CD14-positive monocyte (primary cell): ENCODE data around the gene RGS3. TPM values are rescaled to one million over a fixed set of nuclear protein-coding genes. Genes with fewer than 3 reads are reported as not detected.

Experiments used
- DNase-seq, 3 donors: peaks; one replicate each; pipeline ENCODE4 v3.0.0-alpha.2; 2011 to 2022
- H2AFZ ChIP-seq: 2 replicates; pipeline ENCODE4 v1.6.0; 2012; ENCODE audit warnings: mild to moderate bottlenecking, low read depth, low read length, inconsistent platforms; ENCODE audit not compliant: insufficient read depth, poor library complexity, severe bottlenecking
- H3K27ac ChIP-seq, 2 donors: 1 replicate in 1 of 2; 2 replicates in 1 of 2; pipeline ENCODE4 v1.5.1; 2012 to 2013; ENCODE audit warnings: low read length in 2 of 2, control low read depth in 1 of 2, inconsistent platforms in 1 of 2, low read depth in 1 of 2, mild to moderate bottlenecking in 1 of 2
- H3K27me3 ChIP-seq, 2 donors: one replicate each; pipeline versions ENCODE4 v1.6.0 to v1.6.1; 2011 to 2013; ENCODE audit warnings: low read length in 2 of 2; ENCODE audit not compliant: control insufficient read depth in 2 of 2, insufficient read depth in 2 of 2
- H3K36me3 ChIP-seq, 2 donors: replicated peaks in 1 of 2; 1 replicate in 1 of 2; 2 replicates in 1 of 2; pipeline versions ENCODE4 v1.5.1 to v1.6.1; 2012 to 2013; ENCODE audit warnings: low read length in 2 of 2, control low read depth in 1 of 2, inconsistent platforms in 1 of 2, mild to moderate bottlenecking in 1 of 2; ENCODE audit not compliant: insufficient read depth in 2 of 2, control insufficient read depth in 1 of 2
- H3K4me1 ChIP-seq, 2 donors: 1 replicate in 1 of 2; 2 replicates in 1 of 2; pipeline versions ENCODE4 v1.5.1 to v1.6.1; 2012 to 2013; ENCODE audit warnings: low read length in 2 of 2, control low read depth in 1 of 2, inconsistent platforms in 1 of 2, mild to moderate bottlenecking in 1 of 2, moderate library complexity in 1 of 2; ENCODE audit not compliant: insufficient read depth in 2 of 2, control insufficient read depth in 1 of 2
- H3K4me2 ChIP-seq: replicated peaks from 2 replicates; pipeline ENCODE3; 2012; ENCODE audit warnings: low read length, moderate library complexity, mild to moderate bottlenecking; ENCODE audit not compliant: poor library complexity, severe bottlenecking; ENCODE audit errors: extremely low read depth
- H3K4me3 ChIP-seq, 3 experiments: fragments of 200-600 bp in 1 of 3; sonication (generic) in 1 of 3; replicated peaks in 1 of 3; 1 replicate in 2 of 3; 2 replicates in 1 of 3; pipeline ENCODE4 v1.5.1; 2011 to 2013; ENCODE audit warnings: low read length in 3 of 3, mild to moderate bottlenecking in 3 of 3, control low read depth in 2 of 3, low read depth in 2 of 3, inconsistent platforms in 1 of 3, moderate library complexity in 1 of 3
- H3K79me2 ChIP-seq: 2 replicates; pipeline ENCODE4 v1.6.0; 2012; ENCODE audit warnings: mild to moderate bottlenecking, control low read depth, inconsistent platforms, low read length, moderate library complexity; ENCODE audit not compliant: insufficient read depth
- H3K9ac ChIP-seq: 2 replicates; pipeline ENCODE4 v1.6.0; 2017; ENCODE audit warnings: low read length, mild to moderate bottlenecking; ENCODE audit not compliant: insufficient read depth, poor library complexity, severe bottlenecking
- H3K9me3 ChIP-seq, 2 donors: replicated peaks in 1 of 2; 1 replicate in 1 of 2; 2 replicates in 1 of 2; pipeline versions ENCODE4 v1.5.1 to v1.6.1; 2012 to 2013; ENCODE audit warnings: low read length in 2 of 2, control low read depth in 1 of 2; ENCODE audit not compliant: control insufficient read depth in 1 of 2, insufficient read depth in 1 of 2
- H4K20me1 ChIP-seq: 2 replicates; pipeline ENCODE4 v1.6.0; 2012; ENCODE audit warnings: mild to moderate bottlenecking, low read length, control low read depth, moderate library complexity; ENCODE audit not compliant: insufficient read depth
- H3K27ac Mint-ChIP-seq, 7 donors: one replicate each; pipeline ENCODE4 v1.8.0; 2020; ENCODE audit warnings: mild to moderate bottlenecking in 7 of 7, mixed read lengths in 7 of 7, moderate library complexity in 6 of 7, inconsistent platforms in 2 of 7
- H3K27me3 Mint-ChIP-seq, 3 donors: one replicate each; pipeline ENCODE4 v1.8.0; 2021 to 2022; ENCODE audit warnings: low read depth in 3 of 3, mild to moderate bottlenecking in 3 of 3, mixed read lengths in 3 of 3, moderate library complexity in 3 of 3, inconsistent platforms in 1 of 3
- H3K36me3 Mint-ChIP-seq, 2 donors: one replicate each; pipeline ENCODE4 v1.8.0; 2020; ENCODE audit warnings: mixed read lengths in 2 of 2, inconsistent platforms in 1 of 2, mild to moderate bottlenecking in 1 of 2
- H3K4me1 Mint-ChIP-seq: one replicate; pipeline ENCODE4 v1.8.0; 2020; ENCODE audit warnings: mild to moderate bottlenecking, mixed read lengths
- H3K4me3 Mint-ChIP-seq, 2 donors: one replicate each; pipeline ENCODE4 v1.8.0; 2020; ENCODE audit warnings: mild to moderate bottlenecking in 2 of 2, mixed read lengths in 2 of 2, moderate library complexity in 1 of 2
- H3K9me3 Mint-ChIP-seq, 7 donors: one replicate each; pipeline ENCODE4 v1.8.0; 2020 to 2022; ENCODE audit warnings: mixed read lengths in 7 of 7, mild to moderate bottlenecking in 6 of 7, moderate library complexity in 6 of 7, inconsistent platforms in 2 of 7
- CTCF ChIP-seq: fragments of 200-600 bp; IDR thresholded peaks from one replicate; pipeline ENCODE4 v1.8.0; 2022; ENCODE audit warnings: antibody characterized with exemption, mild to moderate bottlenecking
- WGBS: methylation state at CpG from one replicate; pipeline ENCODE4 v1.1.5; 2013; ENCODE audit warnings: missing lambda C conversion rate; ENCODE audit not compliant: insufficient coverage; 5-methylcytosine and 5-hydroxymethylcytosine counted together
- intact Hi-C, 2 donors: fragments of 100-400 bp; cut with micrococcal nuclease; formaldehyde crosslinking; loops; one replicate each; pipeline versions ENCODE4 v1.15.0 to v1.15.1; 2023
- polyA plus RNA-seq, 3 donors: library from polyadenylated mRNA; depleted of rRNA in 1 of 3; unstranded in 2 of 3; stranded (reverse) in 1 of 3; fragments of 300-500 nt in 2 of 3; fragments of >200 nt in 1 of 3; fragmentation: Illumina TruSeq in 2 of 3; gene quantifications; 1 replicate in 2 of 3; 2 replicates in 1 of 3; pipeline ENCODE4 v1.2.3, GENCODE V29; 2012 to 2021

Gene RGS3
- polyA plus RNA-seq, 3 donors, result 9.1 to 16.2 (median 15.8) TPM

GRCh38 chr9:113503613-113504211, 40.2 kb downstream of the RGS3 start:
- no peak for TF ChIP-seq CTCF
- Mint-ChIP-seq H3K27ac (no peak overlapping the region), H3K4me1 (peaks cover 10% of the 10 kb centered on the region)

GRCh38 chr9:113504725-113505590, 41.4 kb downstream of the RGS3 start:
- no peaks in the 10 kb centered on the region for H3K36me3 ChIP-seq
- peaks cover 0 to 20% of the 10 kb centered on the region in 2 donors for H3K4me1 ChIP-seq
- Mint-ChIP-seq H3K27ac (peak overlapping the region in 1 of 7 donors; percentile 23), H3K9me3 (no peaks in the 10 kb centered on the region), H3K27me3 (no peaks in the 10 kb centered on the region), H3K4me1 (peaks cover 10% of the 10 kb centered on the region), H3K4me3 (no peak overlapping the region), H3K36me3 (no peaks in the 10 kb centered on the region)
- H3K9ac ChIP-seq, result no peak overlapping the region
- no peak overlapping the region for H3K4me2 ChIP-seq
- intact Hi-C loops, result no loop called here
- no peak for DNase-seq
- TF ChIP-seq CTCF, result no peak
- no peak overlapping the region for H2AFZ ChIP-seq
- H4K20me1 ChIP-seq, result no peaks in the 10 kb centered on the region
- no peaks in the 10 kb centered on the region for H3K27me3 ChIP-seq
- no peak overlapping the region for H3K27ac ChIP-seq
- H3K4me3 ChIP-seq, result no peak overlapping the region
- no peaks in the 10 kb centered on the region for H3K79me2 ChIP-seq
- H3K9me3 ChIP-seq, result no peaks in the 10 kb centered on the region
- 98% methylated on average over 4 of the region's 9 CpGs for WGBS

More at GRCh38 chr9:113503613-113504211, 40.2 kb downstream of the RGS3 start:
- Histone ChIP-seq H3K4me1 (peaks cover 0 to 20% of the 10 kb centered on the region in 2 donors), H3K36me3 (no peaks in the 10 kb centered on the region), H2AFZ (no peak overlapping the region), H3K4me3 (no peak overlapping the region), H3K9ac (no peak overlapping the region), H3K9me3 (no peaks in the 10 kb centered on the region), H3K27me3 (no peaks in the 10 kb centered on the region), H4K20me1 (no peaks in the 10 kb centered on the region), H3K4me2 (no peak overlapping the region), H3K79me2 (no peaks in the 10 kb centered on the region), H3K27ac (no peak overlapping the region)
- intact Hi-C loops, result no loop called here
- DNase-seq, result no peak
- Mint-ChIP-seq H3K36me3 (no peaks in the 10 kb centered on the region), H3K9me3 (no peaks in the 10 kb centered on the region), H3K27me3 (no peaks in the 10 kb centered on the region), H3K4me3 (no peak overlapping the region)
- 96% methylated on average over 8 of the region's 10 CpGs for WGBS
